OCI-LY1 (cell line): ENCODE results near the gene CHST6.

Source experiments
- H2AFZ ChIP-seq: fragments of 200-600 bp; sonication (generic), shearing (Covaris generic); 2 replicates; pipeline ENCODE4 v1.6.0; 2014; ENCODE audit warnings: antibody characterized with exemption, mild to moderate bottlenecking, low read length
- H3F3A ChIP-seq: fragments of 200-600 bp; sonication (generic), shearing (Covaris generic); 2 replicates; pipeline ENCODE4 v1.6.0; 2014; ENCODE audit warnings: mild to moderate bottlenecking, antibody characterized with exemption, low read length, moderate library complexity; ENCODE audit not compliant: insufficient read depth
- H3K27ac ChIP-seq: fragments of 200-600 bp; sonication (generic); 2 replicates; pipeline ENCODE4 v1.5.1; 2014; ENCODE audit warnings: low read length, mixed run types, mild to moderate bottlenecking, low read depth; ENCODE audit not compliant: poor library complexity, severe bottlenecking
- H3K27me3 ChIP-seq: fragments of 200-600 bp; sonication (generic); 2 replicates; pipeline ENCODE4 v1.6.0; 2014; ENCODE audit warnings: antibody characterized with exemption, mild to moderate bottlenecking, low read length, moderate library complexity; ENCODE audit not compliant: insufficient read depth
- H3K36me3 ChIP-seq: fragments of 200-600 bp; sonication (generic); 2 replicates; pipeline ENCODE4 v1.6.1; 2014; ENCODE audit warnings: mild to moderate bottlenecking, antibody characterized with exemption, low read length, moderate library complexity, mixed read lengths; ENCODE audit not compliant: insufficient read depth
- H3K4me1 ChIP-seq: fragments of 200-600 bp; sonication (generic); 2 replicates; pipeline ENCODE4 v1.5.1; 2014; ENCODE audit warnings: mild to moderate bottlenecking, low read length, moderate library complexity; ENCODE audit not compliant: insufficient read depth, severe bottlenecking
- H3K4me2 ChIP-seq: fragments of 200-600 bp; sonication (generic), shearing (Covaris generic); 2 replicates; pipeline ENCODE4 v1.6.1; 2014; ENCODE audit warnings: low read length
- H3K4me3 ChIP-seq: fragments of 200-600 bp; sonication (generic); 2 replicates; pipeline ENCODE4 v1.5.1; 2014; ENCODE audit warnings: low read length, low read depth, mild to moderate bottlenecking, mixed read lengths; ENCODE audit not compliant: poor library complexity, severe bottlenecking
- H3K79me2 ChIP-seq: fragments of 200-600 bp; shearing (Covaris generic); 2 replicates; pipeline ENCODE4 v1.6.1; 2016; ENCODE audit warnings: mixed run types, low read length, mixed read lengths; ENCODE audit not compliant: insufficient read depth
- H3K9ac ChIP-seq: fragments of 200-600 bp; sonication (generic), shearing (Covaris generic); 2 replicates; pipeline ENCODE4 v1.6.1; 2014; ENCODE audit warnings: mild to moderate bottlenecking, low read length, mixed read lengths
- H3K9me2 ChIP-seq: fragments of 200-600 bp; sonication (generic), shearing (Covaris generic); 2 replicates; pipeline ENCODE4 v1.6.1; 2014; ENCODE audit warnings: low read depth, mild to moderate bottlenecking, low read length, mixed read lengths
- H3K9me3 ChIP-seq: fragments of 200-600 bp; shearing (Covaris generic); 2 replicates; pipeline ENCODE4 v1.6.1; 2014; ENCODE audit warnings: low read length, mixed read lengths
- H4K20me1 ChIP-seq: fragments of 200-600 bp; sonication (generic), shearing (Covaris generic); 2 replicates; pipeline ENCODE4 v1.6.0; 2016; ENCODE audit warnings: mild to moderate bottlenecking, low read length; ENCODE audit not compliant: insufficient read depth
- CTCF ChIP-seq: fragments of 200-600 bp; sonication (generic), shearing (Covaris generic); IDR thresholded peaks from 2 replicates; pipeline ENCODE4 v1.5.1; 2017; ENCODE audit warnings: mild to moderate bottlenecking, antibody characterized with exemption, low read length, moderate library complexity, mixed read lengths
- EZH2 ChIP-seq: fragments of 200-600 bp; sonication (generic), shearing (Covaris generic); IDR thresholded peaks from 2 replicates; pipeline ENCODE4 v1.8.0; 2017; ENCODE audit warnings: borderline replicate concordance, mixed run types, mild to moderate bottlenecking, antibody characterized with exemption, low read length, moderate library complexity, mixed read lengths

Gene CHST6

GRCh38 chr16:75452464-75453190, 42.6 kb downstream of the CHST6 start:
- Histone ChIP-seq H3K4me3 (no peak overlapping the region), H2AFZ (no peak overlapping the region), H3K9me2 (no peaks in the 10 kb centered on the region), H3K9me3 (no peaks in the 10 kb centered on the region), H3F3A (no peaks in the 10 kb centered on the region), H4K20me1 (no peaks in the 10 kb centered on the region), H3K79me2 (peaks cover 14% of the 10 kb centered on the region), H3K9ac (no peak overlapping the region), H3K27ac (no peak overlapping the region), H3K4me1 (peaks cover 17% of the 10 kb centered on the region), H3K27me3 (no peaks in the 10 kb centered on the region), H3K4me2 (no peak overlapping the region), H3K36me3 (peaks cover 23% of the 10 kb centered on the region)
- no peak for TF ChIP-seq EZH2
- no peak for TF ChIP-seq CTCF

GRCh38 chr16:75446416-75446815, 48.8 kb downstream of the CHST6 start:
- H3K4me3 ChIP-seq: no peak overlapping the region
- no peaks in the 10 kb centered on the region for H3K4me1 ChIP-seq
- TF ChIP-seq EZH2: no peak
- TF ChIP-seq CTCF: no peak
- peaks cover 33% of the 10 kb centered on the region for H3K36me3 ChIP-seq
- no peaks in the 10 kb centered on the region for H3K79me2 ChIP-seq
- H3K9ac ChIP-seq: no peak overlapping the region
- no peaks in the 10 kb centered on the region for H3K9me3 ChIP-seq
- no peak overlapping the region for H3K4me2 ChIP-seq
- H3K9me2 ChIP-seq: no peaks in the 10 kb centered on the region; the same call in 1 of the 2 replicates
- H3K27ac ChIP-seq: no peak overlapping the region
- no peaks in the 10 kb centered on the region for H3K27me3 ChIP-seq
- H2AFZ ChIP-seq: no peak overlapping the region
- no peaks in the 10 kb centered on the region for H3F3A ChIP-seq
- H4K20me1 ChIP-seq: no peaks in the 10 kb centered on the region

- Histone ChIP-seq H2AFZ (no peak overlapping the region), H3K4me2 (no peak overlapping the region), H3K4me3 (no peak overlapping the region), H3K9me2 (no peaks in the 10 kb centered on the region; the same call in 1 of the 2 replicates), H3K9me3 (no peaks in the 10 kb centered on the region), H3K9ac (no peak overlapping the region), H3F3A (no peaks in the 10 kb centered on the region), H3K27ac (no peak overlapping the region), H3K36me3 (peaks cover 23% of the 10 kb centered on the region), H3K4me1 (no peaks in the 10 kb centered on the region), H3K79me2 (no peaks in the 10 kb centered on the region), H4K20me1 (no peaks in the 10 kb centered on the region), H3K27me3 (no peaks in the 10 kb centered on the region)
- TF ChIP-seq EZH2 (no peak), CTCF (no peak)
Measured at GRCh38 chr16:75445298-75445697, 49.9 kb downstream of the CHST6 start.
